Bronchial epithelial cell (primary cell): ENCODE data around the gene NFASC. TPM values are rescaled to one million over a fixed set of nuclear protein-coding genes. Genes with fewer than 3 reads are reported as not detected.

ENCODE experiments used
- DNase-seq: peaks from one replicate; pipeline ENCODE4 v3.0.0-alpha.2; 2010; ENCODE audit warnings: low read depth
- FAIRE-seq: peaks from 2 replicates; lab custom pipeline; 2011; peaks lifted over from hg19 to GRCh38; lab: Jason Lieb, UNC
- H3K27me3 ChIP-seq: 2 replicates; pipeline ENCODE4 v1.5.1; 2011; ENCODE audit warnings: low read length; ENCODE audit not compliant: control insufficient read depth, insufficient read depth
- H3K36me3 ChIP-seq: 2 replicates; pipeline ENCODE4 v1.5.1; 2011; ENCODE audit warnings: low read length; ENCODE audit not compliant: control insufficient read depth, insufficient read depth
- H3K4me3 ChIP-seq: 2 replicates; pipeline ENCODE4 v1.5.1; 2011; ENCODE audit warnings: mild to moderate bottlenecking, low read depth, low read length, control low read depth
- total RNA-seq: library from RNA; depleted of rRNA; stranded (reverse); fragments of >200 nt; gene quantifications from 2 replicates; pipeline ENCODE4 v1.2.1, GENCODE V29; 2014
- TF ChIP-seq, protein P1 (sequence below): IDR thresholded peaks from 2 replicates; pipeline ENCODE4 v1.5.1; 2011; ENCODE audit warnings: mild to moderate bottlenecking, moderate library complexity, low read length, control low read depth, inconsistent platforms; ENCODE audit not compliant: insufficient read depth, severe bottlenecking

Gene NFASC
- total RNA-seq, 1 donor from 2014 or later = 0.53 TPM

DNA sequence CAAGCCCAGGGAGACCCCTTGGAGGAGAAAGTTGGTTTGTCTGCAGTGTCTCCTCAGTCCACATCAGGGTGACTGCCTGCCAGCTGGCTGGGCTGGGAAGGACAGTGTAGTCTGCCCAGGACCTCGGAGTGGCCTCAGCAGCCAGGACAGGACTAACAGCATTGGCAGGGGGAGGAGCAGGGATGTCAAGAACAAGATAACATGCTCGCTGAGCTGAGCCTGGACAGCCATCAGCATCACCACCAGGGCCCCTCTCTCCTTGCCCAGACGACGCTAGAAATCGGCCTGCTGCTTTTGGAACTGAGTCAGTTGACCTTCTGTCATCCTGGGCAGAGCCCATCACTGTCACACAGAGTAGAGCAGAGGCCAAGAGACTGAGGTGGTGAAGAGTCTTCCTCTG is 88.7 kb downstream of the NFASC start:
- no peak for FAIRE-seq
- H3K36me3 ChIP-seq = no peaks in the 10 kb centered on the region
- TF ChIP-seq, protein P1, sequence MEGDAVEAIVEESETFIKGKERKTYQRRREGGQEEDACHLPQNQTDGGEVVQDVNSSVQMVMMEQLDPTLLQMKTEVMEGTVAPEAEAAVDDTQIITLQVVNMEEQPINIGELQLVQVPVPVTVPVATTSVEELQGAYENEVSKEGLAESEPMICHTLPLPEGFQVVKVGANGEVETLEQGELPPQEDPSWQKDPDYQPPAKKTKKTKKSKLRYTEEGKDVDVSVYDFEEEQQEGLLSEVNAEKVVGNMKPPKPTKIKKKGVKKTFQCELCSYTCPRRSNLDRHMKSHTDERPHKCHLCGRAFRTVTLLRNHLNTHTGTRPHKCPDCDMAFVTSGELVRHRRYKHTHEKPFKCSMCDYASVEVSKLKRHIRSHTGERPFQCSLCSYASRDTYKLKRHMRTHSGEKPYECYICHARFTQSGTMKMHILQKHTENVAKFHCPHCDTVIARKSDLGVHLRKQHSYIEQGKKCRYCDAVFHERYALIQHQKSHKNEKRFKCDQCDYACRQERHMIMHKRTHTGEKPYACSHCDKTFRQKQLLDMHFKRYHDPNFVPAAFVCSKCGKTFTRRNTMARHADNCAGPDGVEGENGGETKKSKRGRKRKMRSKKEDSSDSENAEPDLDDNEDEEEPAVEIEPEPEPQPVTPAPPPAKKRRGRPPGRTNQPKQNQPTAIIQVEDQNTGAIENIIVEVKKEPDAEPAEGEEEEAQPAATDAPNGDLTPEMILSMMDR = no peak

DNA sequence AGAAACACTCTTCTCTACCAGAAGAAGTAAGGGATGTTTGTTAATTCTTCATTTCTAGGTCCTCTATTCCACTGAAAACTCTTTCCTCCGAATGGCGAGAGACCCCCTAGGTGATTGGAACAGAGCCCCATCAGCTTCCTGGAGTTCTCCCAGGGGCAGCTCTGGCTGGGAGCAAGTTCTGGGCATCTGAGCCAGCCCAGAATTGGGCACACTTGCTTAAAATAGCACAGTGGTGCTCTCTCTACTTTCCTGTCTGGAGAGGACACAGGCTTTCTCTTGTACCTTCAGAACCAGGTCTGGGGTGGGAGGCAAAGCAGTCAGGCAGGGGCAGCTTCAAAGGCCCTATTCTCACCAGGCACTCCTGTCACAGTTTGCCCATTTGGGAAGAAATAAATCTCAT is 89.2 kb downstream of the NFASC start:
- DNase-seq (no peak), FAIRE-seq (no peak)
- no peak overlapping the region for H3K4me3 ChIP-seq
- TF ChIP-seq, protein P1 = no peak
- peaks cover 3% of the 10 kb centered on the region for H3K27me3 ChIP-seq
- no peaks in the 10 kb centered on the region for H3K36me3 ChIP-seq

More for the DNA sequence above, 88.7 kb downstream of the NFASC start:
- Histone ChIP-seq H3K27me3 (no peaks in the 10 kb centered on the region), H3K4me3 (no peak overlapping the region)
- DNase-seq = no peak

DNA sequence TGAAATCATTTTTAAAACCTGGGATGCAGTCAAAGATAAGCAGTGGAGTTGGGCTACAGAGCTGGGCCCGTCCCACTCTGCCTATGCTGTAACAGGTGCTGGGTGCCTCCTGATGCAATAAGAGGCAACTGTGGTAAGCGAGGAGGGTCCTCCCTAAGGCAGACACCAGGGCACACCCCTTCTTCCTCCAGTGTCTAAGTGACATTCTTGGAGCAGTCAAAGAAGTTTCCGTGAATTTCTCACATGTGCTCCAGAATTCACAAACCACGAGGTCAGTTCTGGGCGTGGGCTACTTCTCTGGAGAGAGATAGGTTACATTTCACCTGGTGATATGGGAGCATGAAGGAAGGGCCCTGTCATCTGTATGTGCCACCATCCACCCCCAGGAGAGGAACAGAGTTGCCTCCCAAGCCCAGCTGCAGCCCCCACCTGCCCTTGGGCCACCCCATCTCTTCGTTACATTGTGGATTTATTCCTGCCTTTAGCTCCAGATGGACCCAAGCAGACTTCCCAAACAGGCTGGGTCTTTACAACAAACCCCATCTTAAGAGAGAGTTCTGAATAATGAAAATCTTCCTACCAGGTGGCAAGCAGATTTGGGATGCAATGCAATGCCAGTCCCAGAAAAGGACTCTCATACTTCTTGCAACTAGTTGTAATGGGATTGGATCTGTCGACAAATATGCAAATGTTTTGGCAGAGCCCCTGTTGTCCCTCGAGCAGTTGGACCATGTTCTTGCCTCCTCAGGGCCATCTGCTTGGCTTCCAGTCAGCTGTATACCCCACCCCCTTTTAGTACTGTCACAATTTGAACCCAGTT is 89.9 kb downstream of the NFASC start:
- no peak for DNase-seq
- Histone ChIP-seq H3K4me3 (no peak overlapping the region), H3K27me3 (peaks cover 4% of the 10 kb centered on the region), H3K36me3 (no peaks in the 10 kb centered on the region)
- FAIRE-seq = no peak
- TF ChIP-seq, protein P1 = no peak

DNA sequence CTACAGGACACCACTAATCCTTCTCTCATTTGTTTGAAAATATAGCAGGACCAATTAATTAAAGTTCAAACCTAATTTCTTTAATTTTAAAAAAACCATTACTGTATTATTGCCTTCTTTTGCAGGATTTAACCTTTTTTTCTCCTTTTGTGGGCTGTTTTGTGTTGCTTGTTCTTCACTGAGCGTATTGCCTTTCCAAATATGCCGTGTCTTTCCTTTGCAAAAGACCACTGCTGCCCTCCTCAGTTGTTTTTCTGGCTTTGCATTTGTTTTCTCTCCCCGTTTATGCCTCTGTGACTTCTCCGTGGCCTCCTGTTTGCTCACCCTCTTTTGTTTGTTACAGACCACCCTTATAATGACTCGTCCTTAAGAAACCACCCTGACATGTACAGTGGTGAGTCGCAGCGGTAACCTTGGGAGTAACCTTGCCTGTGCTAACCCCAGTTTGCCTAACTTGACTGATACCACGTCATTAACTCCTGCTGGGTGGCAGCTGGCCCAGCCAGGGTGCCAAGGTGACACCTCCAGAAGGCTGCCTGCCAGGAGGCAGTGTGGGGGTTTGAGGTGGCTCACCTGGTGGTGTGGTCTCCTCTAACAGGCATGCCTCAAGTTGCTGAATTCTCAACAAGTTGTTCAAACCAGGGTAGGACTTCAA is 91.2 kb downstream of the NFASC start:
- H3K36me3 ChIP-seq = no peaks in the 10 kb centered on the region
- DNase-seq = no peak
- H3K27me3 ChIP-seq = peaks cover 6% of the 10 kb centered on the region
- TF ChIP-seq, protein P1 = no peak
- H3K4me3 ChIP-seq = no peak overlapping the region
- no peak for FAIRE-seq

DNA sequence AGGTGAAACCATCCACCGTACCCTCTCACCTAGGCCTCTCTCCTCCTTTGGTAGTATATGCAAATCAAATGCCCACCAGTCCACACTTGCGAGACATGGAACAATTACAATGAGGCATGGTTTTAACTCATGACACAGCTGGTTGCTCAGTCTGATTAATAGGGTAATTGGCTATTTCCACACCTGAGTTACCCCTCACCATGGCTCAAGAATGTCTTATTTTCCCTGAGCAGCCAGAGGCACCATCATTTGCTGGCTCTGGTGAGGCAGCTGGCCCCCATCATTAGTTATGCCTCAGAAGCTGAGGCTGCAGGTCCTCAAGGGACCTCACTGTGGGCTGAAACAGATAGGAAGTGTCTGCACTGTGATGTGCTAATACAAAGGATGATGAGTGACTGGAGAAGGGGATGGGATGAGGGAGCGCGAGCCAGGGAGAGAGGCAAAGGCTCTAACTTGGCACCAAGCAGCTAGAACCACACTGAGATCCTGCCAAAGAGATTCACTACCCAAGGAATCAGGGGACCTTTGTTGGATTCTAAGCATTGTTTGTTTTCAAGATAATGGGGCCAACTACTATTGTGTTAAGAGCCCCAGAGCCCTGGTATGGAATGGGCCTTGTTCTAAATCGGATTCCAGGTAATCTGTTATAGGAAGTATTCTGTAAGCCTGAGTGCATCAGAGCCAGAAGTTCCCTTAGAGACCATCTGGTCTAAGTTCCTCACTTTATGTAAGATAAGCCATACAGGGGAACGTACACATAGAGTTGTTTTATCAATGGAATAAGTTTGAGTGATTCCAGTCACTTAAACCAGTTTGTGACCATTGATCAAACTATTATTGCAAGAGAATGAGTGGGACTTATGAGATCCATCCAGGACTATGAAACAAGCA is 92.3 kb downstream of the NFASC start:
- peak; percentile 40 for FAIRE-seq
- Histone ChIP-seq H3K36me3 (no peaks in the 10 kb centered on the region), H3K27me3 (peaks cover 10% of the 10 kb centered on the region), H3K4me3 (no peak overlapping the region)
- TF ChIP-seq, protein P1 = no peak
- DNase-seq = no peak
